Activated CD4-positive, alpha-beta T cell treated with anti-CD3 and anti-CD28 coated beads, Interleukin-2, amount 10 ng/mL, durations not matched to agents 7 days and 5 days (primary cell): Measurements from ENCODE around the gene PAPPA. TPM values are rescaled to one million over a fixed set of nuclear protein-coding genes. Genes with fewer than 3 reads are reported as not detected.

Source experiments
- CTCF ChIA-PET: fragments of 350-600 bp; sonication (Branson Sonifier 250); formaldehyde crosslinking; loops from one replicate; lab custom pipeline; 2021; ENCODE audit warnings: antibody characterized with exemption; lab: Charles Lee
- POLR2A ChIA-PET: fragments of 350-600 bp; sonication (Branson Sonifier 250); formaldehyde crosslinking; loops from one replicate; lab custom pipeline; 2021; ENCODE audit warnings: antibody characterized with exemption; lab: Charles Lee
- DNase-seq: peaks from one replicate; pipeline ENCODE4 v3.0.0-alpha.2; 2020
- H3K27ac Mint-ChIP-seq: one replicate; pipeline ENCODE4 v1.8.0; 2021; ENCODE audit warnings: mild to moderate bottlenecking, moderate library complexity, mixed read lengths
- H3K27me3 Mint-ChIP-seq: one replicate; pipeline ENCODE4 v1.8.0; 2021; ENCODE audit warnings: mixed read lengths
- H3K36me3 Mint-ChIP-seq: one replicate; pipeline ENCODE4 v1.8.0; 2021; ENCODE audit warnings: low read depth, mixed read lengths
- H3K4me1 Mint-ChIP-seq: one replicate; pipeline ENCODE4 v1.8.0; 2021; ENCODE audit warnings: mixed read lengths
- H3K4me3 Mint-ChIP-seq: one replicate; pipeline ENCODE4 v1.8.0; 2021; ENCODE audit warnings: mild to moderate bottlenecking, moderate library complexity, mixed read lengths
- H3K9me3 Mint-ChIP-seq: one replicate; pipeline ENCODE4 v1.8.0; 2021; ENCODE audit warnings: mixed read lengths
- total RNA-seq, 2 experiments: library from RNA; stranded (reverse); gene quantifications; one replicate each; pipeline ENCODE4 v1.2.3, GENCODE V29; 2021

The PAPPA gene
- total RNA-seq, 2 experiments from 2014 or later, result not detected

DNA sequence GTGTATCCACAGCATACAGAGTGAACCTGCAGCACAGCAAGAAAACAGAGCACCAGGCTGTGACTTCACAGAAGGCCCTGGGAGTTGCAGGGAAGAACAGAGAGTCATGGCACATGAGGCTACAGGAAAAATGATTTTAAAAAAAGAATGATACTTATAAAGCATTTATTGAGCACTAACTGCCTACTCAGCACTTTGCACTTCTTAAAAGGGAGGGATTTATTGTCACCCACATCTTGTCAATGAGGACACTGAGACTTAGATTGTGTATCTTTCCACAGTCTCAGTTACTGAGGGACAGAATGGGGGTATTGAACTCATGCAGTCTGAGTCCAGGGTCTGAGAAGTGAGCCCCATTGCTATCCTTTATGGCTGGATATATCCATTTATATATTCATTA lies 288.9 kb downstream of the PAPPA start:
- Mint-ChIP-seq H3K27ac (no peak overlapping the region), H3K36me3 (peaks cover 2% of the 10 kb centered on the region), H3K4me3 (no peak overlapping the region), H3K4me1 (no peaks in the 10 kb centered on the region), H3K9me3 (no peaks in the 10 kb centered on the region), H3K27me3 (no peaks in the 10 kb centered on the region)
- POLR2A ChIA-PET, result no interaction called here
- CTCF ChIA-PET, result no interaction called here
- no peak for DNase-seq

- Mint-ChIP-seq H3K9me3 (no peaks in the 10 kb centered on the region), H3K27me3 (no peaks in the 10 kb centered on the region), H3K4me3 (no peak overlapping the region), H3K36me3 (no peaks in the 10 kb centered on the region), H3K27ac (no peak overlapping the region), H3K4me1 (no peaks in the 10 kb centered on the region)
- no peak for DNase-seq
- CTCF ChIA-PET, result no interaction called here
- POLR2A ChIA-PET, result no interaction called here
These were observed 294.3 kb downstream of the PAPPA start for GRCh38 chr9:116447934-116448333.

DNA sequence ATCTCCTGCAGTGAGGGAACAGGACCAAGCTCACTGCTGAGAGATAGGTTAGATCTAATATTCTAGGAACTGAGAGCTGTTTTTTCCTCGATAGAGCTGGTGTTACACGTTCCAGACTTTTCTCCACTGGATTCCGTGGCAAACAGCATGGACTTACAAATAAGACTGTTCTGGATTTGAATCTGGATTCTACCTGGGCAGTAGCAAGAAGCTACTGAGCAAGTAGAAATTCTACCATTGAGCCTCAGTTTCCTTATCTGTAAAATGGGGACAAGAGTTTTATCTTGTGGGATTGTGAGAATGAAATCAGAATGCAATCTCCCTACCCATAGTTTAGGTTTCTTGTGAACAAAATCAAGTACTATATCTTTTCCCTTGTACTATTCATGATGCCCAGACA lies 294.8 kb downstream of the PAPPA start:
- Mint-ChIP-seq H3K36me3 (no peaks in the 10 kb centered on the region), H3K27me3 (no peaks in the 10 kb centered on the region), H3K9me3 (no peaks in the 10 kb centered on the region), H3K4me3 (no peak overlapping the region), H3K4me1 (no peaks in the 10 kb centered on the region), H3K27ac (no peak overlapping the region)
- CTCF ChIA-PET, result no interaction called here
- DNase-seq, result no peak
- POLR2A ChIA-PET, result no interaction called here

- H3K27me3 Mint-ChIP-seq, result no peaks in the 10 kb centered on the region
- H3K4me1 Mint-ChIP-seq, result no peaks in the 10 kb centered on the region
- H3K27ac Mint-ChIP-seq, result no peak overlapping the region
These were observed 296.4 kb downstream of the PAPPA start for GRCh38 chr9:116449949-116450348.

GRCh38 chr9:116450378-116451139 lies 297.0 kb downstream of the PAPPA start:
- Mint-ChIP-seq H3K27ac (no peak overlapping the region), H3K4me1 (no peaks in the 10 kb centered on the region), H3K9me3 (no peaks in the 10 kb centered on the region), H3K36me3 (no peaks in the 10 kb centered on the region), H3K27me3 (no peaks in the 10 kb centered on the region), H3K4me3 (no peak overlapping the region)
- ChIA-PET POLR2A (no interaction called here), CTCF (no interaction called here)
- no peak for DNase-seq

More at GRCh38 chr9:116449949-116450348, 296.4 kb downstream of the PAPPA start:
- ChIA-PET POLR2A (no interaction called here), CTCF (no interaction called here)
- H3K9me3 Mint-ChIP-seq, result no peaks in the 10 kb centered on the region
- no peak overlapping the region for H3K4me3 Mint-ChIP-seq
- DNase-seq, result no peak
- H3K36me3 Mint-ChIP-seq, result no peaks in the 10 kb centered on the region

- ChIA-PET POLR2A (interaction anchor here (0.6 kb wide), 1 partner anchor 11 kb away, joined by 4 read pairs; no protein-coding TSS in a partner anchor), CTCF (interaction anchor here (0.7 kb wide), 1 partner anchor 99 kb away, joined by 3 read pairs; no protein-coding TSS in a partner anchor)
- DNase-seq, result no peak
- Mint-ChIP-seq H3K27ac (no peak overlapping the region), H3K4me3 (no peak overlapping the region), H3K9me3 (peaks cover 2% of the 10 kb centered on the region), H3K27me3 (no peaks in the 10 kb centered on the region), H3K36me3 (no peaks in the 10 kb centered on the region), H3K4me1 (no peaks in the 10 kb centered on the region)
These were observed 298.0 kb downstream of the PAPPA start for GRCh38 chr9:116451500-116452115.
